ENCODE measurements around the gene GIMAP1.
A peak's percentile ranks its signal among the peaks of the same experiment; 100 is the strongest.

Gene GIMAP1

DNA sequence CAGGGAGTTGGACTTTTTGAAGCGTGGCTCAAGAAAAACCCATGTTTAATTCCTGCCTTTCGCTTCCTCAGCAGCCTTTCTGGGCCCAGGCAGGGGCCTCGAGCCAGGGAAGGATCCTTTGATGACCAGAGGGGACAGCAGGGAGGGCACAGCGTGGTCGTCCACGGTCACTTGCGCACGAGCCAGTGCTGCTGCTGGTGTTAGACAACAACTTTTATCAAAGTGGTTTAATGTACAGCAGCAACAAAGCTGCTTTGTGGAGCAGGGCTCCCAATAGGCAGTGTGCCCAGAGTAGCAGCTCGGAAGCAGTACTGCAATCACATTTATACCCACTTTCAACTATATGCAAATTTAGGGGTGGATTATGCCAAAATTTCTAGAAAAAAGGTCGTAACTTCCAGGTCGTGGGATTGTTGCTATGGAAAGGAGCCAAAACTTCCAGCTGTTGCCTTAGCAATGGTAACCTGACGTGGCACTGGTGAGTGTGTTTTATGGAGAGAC is 6.1 kb downstream of the GIMAP1 start:
- DNase-seq: no peak

DNA sequence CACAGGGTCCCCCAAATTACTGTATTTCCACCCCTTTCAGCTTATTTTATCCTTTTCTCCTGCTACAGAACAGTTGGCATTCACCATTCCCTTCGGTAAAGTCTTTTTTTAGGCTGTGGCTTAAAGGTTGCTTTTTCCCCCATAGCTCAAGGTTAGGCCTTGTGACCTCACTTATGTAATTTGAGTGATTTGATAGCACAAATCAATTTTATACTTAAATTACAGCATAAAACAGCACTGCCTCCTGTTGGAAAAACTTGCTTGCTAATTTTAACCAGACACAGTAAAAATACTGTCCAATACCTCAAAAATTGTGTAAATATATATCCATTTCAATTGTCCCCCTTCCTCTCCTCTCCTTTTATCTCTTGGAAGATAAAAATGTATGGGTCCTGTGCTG is 7.1 kb downstream of the GIMAP1 start:
- no peak for DNase-seq

DNA sequence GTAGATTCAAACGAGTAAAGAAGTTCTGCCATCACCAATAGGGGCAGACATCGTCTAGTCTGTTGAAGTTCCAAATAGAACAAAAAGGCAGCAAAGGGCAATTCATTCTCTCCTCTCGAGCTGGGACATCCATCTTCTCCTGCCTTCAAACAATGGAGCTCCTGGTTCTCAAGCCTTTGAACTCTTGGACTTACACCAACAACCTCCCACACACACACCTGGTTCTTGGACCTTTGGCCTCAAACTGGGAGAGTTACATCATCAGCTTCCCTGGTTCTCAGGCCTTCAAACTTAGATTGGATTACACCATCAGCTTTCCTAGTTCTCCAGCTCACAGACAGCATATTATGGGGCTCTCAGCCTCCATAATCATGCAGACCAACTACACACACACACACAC is 11.0 kb downstream of the GIMAP1 start:
- no peak for DNase-seq

DNA sequence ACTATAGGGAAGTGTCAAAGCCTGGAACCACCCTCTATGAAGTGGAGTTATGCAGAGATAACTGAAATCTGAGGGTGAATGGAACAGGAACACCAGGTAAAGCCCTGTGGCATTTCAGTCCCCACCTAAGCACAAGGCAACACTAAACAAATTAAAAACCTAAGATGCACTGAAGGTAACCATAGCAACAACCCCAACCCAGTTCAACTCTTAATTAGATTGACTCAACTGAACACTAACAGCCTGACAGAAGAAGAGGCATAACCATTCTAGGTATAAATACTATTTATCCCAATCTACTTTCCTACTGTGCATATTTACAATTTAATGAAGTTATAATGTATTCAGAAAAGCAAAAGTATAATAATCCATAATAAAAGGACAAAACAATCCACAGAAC is 11.6 kb downstream of the GIMAP1 start:
- DNase-seq: no peak

DNA sequence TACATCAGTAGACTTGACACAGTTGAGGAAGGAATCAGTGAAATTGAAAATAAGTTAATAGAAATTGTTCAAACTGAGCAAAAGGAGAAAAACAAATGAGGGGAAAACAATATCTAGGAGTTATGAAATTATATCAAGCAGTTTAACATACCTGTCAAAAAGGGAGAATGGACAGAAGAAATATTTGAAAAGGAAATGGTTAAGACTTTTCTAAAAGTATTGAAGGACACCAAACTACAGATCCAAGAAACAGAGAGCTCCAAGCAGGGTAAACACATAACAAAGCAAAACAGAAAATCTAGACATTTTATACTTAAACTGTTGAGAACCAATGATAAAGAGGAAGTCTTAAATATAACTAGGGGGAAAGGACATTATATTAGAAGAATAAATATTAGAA is 12.2 kb downstream of the GIMAP1 start:
- no peak for DNase-seq

DNA sequence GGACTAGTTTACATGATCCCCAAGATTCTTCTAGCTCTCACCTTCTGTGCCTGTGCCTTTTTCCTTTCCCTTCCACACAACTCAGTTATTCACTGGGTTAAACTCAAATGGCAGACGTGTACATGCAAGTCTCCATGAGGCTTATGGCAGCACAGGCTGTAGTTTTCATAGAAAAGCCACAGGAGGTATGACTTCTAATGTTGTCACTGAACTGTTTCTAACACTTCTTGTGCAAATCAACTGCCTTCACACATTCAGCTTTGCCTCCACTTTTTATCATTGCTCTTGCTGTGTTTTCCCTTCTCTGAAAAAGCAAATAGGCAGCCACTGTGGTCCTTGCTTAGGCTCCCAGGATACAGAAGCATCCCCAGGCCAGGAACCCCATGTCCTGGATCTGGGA is 15.5 kb downstream of the GIMAP1 start:
- DNase-seq: no peak

DNA sequence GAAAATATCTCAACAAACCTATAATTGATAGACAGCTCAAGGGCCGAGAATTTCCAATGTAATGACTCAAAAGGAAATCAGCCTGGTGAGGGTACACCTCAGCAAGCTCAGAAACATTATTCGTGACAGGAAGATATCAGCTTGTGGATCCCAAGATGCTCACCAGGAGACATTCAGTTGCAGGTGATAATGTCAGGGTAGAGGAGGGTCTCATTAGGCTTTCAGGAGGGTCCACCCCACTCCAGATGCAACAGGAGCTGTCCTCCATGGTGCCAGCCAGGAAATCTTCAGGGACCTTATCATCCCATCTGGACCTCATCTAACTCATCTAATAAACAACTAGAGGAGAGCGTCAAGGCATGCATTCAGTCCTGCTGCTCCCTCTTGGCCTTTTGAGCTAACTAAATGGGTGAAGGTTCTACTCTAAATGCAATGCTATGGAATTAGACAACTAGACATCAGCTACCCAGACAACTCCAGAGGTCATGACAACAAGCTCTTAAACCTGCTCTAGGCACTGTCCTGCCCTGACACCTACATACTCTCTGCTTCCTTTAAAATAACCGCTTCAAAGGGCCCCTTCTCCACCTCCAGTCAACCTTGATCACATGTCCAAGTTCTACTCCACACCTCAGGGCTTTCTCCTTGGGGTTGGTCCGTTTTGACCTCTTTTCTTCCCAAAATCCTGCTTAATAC is 16.5 kb downstream of the GIMAP1 start:
- no peak for DNase-seq

DNA sequence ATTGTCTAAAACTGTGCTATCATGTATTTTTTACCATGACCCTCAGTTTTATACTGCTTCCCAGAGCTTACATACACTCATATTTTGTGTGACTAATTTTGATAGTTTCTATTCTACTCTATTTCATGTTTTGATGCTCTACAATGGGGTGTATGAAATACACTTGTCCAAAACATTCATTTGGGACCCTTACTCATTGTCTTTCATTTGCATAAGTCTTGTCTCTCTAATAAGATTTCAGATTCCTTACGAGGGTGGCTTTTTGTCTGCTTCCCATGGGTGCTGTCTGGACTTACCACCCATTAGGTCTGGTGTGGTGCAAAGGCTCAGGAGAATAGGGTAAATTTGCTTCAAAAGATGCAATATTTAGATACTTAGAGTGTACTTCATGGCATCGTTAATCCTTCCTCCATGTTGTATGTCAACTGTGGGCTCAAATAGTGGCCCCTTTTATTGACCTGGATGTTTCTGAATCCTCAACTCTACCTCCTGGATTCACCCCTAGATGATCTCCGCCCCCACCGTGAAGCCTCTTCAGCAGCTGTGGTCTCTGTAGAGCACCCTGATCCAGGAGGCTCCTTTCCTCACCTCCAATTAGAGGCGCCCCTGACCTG is 17.2 kb downstream of the GIMAP1 start:
- no peak for DNase-seq

DNA sequence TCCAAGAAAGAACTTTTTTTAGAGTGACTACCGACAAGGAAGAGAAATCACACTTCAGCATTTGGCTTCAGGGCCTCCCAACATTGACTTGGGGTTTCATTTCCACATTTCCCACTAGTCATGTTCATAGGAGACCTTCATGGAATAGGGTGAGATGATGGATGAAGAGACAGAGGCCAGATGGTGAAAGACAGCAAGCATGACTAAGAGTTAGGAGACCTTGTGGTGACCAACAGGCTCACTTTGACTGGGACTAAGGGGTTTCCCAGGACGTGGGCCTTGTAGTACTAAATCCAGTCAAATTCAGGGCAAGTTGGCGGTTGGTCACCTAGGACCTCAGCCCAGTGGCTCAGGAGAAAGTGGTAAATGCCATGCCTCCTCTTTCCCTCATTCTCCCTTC is 17.8 kb downstream of the GIMAP1 start:
- no peak for DNase-seq

DNA sequence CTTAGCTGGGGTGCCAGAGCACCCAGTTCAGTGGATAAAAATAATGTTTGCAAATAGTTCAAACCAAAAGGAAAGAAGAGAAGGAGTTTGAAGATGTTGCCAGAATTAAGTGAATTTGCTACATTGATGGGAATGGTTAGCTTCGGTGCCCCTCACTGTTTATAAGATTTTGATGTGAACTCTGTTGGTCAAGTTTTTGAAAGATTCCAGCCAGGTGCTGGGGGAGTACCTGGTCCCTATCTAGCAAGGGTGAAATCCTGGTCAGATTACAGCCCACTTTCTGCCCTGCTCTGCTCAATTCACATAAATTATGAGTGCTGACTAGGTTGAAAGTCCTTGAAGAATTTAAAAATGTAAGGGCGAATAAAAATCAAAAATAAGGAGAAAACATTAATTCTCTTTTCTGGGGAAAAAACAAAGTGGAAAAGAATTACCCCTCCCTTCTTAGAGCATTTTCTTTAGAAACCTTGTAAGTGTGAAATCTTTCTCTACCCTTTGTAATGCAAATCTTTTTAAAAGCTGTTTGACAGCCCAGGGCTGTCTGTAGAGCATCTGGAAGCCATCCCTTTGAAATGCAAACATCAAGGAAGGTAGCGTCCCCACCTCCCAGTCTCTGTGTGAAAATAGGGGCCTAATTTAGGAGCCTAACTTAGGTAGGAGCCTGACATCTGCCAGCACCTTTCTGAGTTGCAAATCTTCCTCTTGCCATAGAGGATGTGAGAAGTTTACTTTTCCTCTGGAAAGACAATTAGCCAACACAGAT is 19.4 kb downstream of the GIMAP1 start:
- DNase-seq: no peak

DNA sequence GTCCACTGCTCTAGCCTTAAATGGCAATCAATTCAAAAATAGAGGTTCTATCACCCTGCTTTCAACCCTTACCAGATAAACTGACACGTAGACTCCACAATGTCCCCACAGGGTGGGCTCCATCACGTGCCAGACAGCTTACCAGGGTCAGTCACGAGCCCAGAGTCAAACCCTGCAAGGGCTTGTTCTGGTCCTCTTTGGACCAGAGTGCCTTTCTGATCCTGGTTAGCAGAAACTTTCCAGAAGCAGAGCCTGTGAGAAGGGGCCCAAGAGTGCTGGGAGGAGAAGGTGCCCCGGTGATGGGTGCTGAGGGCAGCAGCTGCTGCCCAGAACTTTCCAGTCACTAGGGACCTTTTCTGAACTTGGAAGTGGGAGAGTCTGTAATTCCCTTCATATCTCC is 20.5 kb downstream of the GIMAP1 start:
- DNase-seq: no peak

DNA sequence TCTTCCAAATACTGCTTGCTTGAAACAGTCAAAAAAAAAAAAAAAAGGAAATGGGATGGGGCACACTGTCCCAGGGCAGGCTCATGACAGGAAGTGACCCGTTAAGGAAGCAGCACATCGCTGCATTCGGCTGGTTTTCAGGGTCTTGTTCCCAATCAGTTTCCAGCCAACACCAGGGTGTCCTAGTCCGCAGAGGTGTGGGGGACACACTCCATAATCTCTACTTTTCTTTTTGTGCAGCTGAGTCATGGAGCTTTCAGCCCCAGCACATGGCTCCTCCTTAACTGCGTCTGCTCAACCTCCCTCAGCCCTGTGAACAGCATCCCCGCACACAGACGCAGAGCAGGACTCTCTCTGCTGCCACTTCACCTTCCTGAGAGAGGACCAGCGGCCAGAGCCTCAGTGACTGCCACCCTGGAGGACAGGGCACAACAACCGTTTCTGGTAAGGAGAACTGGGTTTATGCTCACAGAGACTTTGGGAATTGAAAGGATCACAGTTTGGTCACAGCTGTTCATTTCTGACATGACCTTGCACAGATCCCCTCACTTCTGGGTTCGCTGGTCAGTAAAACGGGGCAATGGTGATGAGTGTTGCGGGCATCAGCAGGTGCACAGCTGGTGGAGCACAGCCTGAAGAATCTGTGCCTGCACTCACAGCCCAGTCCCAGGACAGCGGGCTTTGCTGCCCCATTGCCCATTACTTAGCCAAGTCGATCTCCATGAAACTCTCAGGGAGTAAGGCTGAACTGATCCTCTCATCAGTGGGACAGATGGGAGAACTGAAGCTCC is 21.0 kb downstream of the GIMAP1 start, which contains the start of gene GIMAP5:
GIMAP5 (plus strand) TSS at position 154 of the 791 bp plus-strand sequence. CDS start 3,467 bp downstream, outside the sequence.
- DNase-seq: peak; percentile 4

DNA sequence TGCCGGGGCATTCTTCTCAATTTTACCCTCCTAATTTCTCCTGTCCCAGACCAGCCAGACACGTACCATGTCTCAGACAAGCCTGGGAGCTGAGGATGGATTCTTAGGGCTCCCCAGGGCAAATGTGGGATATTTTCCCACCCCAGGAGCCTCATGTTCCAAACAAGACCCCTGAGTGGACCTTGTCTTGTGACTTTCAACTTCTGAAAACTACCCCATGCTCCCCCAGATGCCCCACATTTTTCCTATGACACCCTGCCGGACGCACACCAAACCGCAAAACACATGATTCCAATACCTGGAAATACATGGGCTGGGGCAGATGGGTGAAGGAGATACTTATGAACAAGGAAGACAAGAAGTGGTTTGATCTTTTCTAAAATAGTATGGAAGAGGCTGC is 21.7 kb downstream of the GIMAP1 start:
- peak; percentile 28 for DNase-seq

DNA sequence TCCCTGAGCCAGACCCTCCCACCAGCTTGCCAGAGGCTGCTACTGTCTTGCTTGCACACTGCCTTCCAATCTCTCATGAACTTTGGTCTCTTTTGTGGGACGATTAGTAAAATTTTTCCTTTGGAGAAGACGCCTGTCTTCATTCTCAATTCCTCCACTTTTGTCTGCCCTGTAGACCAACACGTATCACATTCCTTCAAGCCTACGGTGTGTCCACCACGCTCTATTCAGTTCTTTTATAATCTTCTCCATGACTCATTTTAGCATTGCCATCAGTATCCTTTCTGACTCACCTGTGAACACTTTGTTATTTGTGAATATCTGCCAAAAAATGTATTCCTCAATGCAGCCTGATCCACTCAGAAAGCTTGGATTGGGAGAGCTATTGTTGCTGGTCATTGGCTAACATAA is 22.2 kb downstream of the GIMAP1 start:
- DNase-seq: no peak

DNA sequence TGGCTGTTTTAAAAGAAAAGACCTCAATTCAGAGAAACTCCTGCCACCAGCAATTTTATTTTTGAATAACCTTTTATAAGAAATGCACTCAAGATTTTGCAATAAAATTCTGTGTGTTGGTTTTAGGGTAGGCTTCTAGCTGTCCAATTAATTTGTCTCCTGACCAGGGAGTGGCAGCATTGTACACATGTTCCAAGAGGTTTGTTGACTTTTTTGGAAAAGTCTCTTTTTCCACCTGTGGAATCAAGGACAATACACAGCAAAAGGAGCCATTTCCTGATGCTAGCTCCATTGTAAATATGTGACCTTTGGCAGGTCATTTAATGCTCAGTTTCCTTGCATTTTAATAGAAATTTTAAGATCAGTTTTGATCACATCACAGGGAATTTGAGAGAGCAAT is 22.6 kb downstream of the GIMAP1 start:
- DNase-seq: peak; percentile 17

DNA sequence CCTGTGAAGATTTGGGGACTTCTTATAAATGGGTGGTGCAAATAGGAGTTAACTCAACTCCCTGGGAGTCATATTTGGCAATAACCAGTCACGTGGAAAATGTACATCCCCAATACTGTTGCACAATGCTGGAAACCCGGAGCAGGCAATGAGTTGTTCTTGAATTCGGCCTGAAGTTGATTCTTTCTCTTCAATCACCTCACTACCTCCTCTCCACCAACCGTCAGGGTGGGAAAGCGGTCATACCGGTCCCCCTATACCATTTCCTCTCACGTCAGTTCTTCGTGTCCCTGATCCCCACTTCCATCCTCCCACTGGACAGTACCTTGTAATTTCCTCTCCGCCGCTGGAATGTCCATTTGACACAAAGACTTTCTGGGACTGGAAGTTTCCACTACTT is 23.6 kb downstream of the GIMAP1 start:
- DNase-seq: no peak

DNA sequence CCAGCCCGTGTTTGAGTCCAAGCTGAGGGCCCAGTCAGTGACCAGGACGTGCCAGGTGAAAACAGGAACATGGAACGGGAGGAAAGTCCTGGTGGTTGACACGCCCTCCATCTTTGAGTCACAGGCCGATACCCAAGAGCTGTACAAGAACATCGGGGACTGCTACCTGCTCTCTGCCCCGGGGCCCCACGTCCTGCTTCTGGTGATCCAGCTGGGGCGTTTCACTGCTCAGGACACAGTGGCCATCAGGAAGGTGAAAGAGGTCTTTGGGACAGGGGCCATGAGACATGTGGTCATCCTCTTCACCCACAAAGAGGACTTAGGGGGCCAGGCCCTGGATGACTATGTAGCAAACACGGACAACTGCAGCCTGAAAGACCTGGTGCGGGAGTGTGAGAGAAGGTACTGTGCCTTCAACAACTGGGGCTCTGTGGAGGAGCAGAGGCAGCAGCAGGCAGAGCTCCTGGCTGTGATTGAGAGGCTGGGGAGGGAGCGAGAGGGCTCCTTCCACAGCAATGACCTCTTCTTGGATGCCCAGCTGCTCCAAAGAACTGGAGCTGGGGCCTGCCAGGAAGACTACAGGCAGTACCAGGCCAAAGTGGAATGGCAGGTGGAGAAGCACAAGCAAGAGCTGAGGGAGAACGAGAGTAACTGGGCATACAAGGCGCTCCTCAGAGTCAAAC is 26.0 kb downstream of the GIMAP1 start:
- no peak for DNase-seq

DNA sequence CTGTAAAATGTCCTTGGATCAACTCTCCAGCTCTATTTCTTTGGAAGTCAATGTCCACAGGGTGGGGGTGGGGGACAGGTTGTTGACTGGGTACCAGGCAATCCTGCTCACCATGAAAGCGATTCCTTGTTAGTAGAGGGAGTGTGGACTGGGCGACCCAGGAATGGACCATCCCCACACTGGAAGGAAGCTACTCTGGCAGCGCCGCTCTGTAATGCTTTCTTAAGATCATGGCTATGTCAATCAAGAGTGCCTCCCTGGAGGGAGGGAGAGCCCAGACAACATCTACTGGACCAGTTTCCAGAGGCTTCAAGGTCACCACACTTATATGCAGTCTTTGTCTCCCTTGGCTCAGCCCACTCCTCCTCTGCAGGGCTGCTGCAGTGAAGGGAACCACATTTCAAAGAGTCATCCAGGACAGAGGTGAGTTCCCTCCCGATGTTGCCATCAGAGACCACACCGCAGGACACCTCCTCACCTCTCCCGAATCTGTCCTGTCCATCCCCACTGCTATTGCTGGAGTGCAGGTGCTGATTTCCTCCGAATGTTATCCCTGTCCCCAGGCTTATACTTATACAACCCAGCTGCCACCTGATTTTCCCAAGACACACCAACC is 27.7 kb downstream of the GIMAP1 start:
- DNase-seq: no peak

DNA sequence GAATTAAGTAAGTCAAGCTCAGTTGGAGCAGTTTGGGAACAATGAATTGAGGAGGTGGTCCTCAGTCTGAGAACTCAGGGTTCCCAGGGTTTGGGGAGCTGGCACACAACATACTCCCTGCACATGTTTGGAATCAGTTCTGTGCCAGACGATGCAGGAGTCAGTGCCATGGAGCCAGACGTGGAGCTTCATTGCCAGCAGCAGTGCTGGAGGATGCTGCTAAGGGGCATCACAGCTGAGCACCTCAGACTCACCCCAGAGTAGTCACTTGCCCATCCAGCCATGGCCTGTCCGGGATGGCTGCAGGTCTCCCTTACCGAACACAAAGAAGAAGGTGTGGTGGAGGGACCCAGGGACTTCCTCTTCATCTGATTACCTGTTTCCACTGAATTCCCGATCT is 28.7 kb downstream of the GIMAP1 start:
- no peak for DNase-seq

DNA sequence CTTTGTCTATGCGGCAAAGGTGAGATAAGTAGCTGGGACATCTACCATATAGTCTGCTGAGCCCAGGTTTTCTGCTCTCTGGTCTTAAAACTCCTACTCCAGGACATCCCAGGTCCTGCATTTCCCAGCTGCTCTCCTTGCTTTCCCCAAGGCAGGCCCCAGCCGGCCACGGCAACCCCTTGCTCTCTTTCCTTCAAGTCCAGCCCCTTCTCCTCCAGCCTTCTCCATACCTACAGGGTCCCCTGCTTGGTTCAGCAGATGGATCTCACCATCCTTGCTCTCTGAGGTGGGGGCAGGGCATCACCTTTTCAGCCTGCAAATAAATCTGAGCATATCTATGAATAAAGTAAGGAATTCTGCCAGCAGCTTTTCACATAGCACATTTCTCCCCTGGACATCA is 29.5 kb downstream of the GIMAP1 start:
- DNase-seq: no peak

DNA sequence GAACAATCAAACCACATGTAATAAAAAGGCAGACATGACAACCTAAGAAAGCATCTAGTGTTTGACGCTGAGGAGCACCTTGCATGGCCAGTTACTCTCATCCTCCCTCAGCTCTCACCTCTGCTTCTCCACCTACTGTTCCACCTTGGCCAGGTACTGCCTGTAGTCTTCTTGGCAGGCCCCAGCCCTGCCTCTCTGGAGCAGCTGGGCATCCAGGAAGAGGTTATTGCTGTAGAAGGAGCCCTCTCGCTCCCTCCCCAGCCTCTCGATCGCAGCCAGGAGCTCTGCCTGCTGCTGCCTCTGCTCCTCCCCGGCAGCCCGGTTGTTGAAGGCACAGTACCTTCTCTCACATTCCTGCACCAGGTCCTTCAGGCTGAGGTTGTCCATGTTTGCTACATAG is 30.5 kb downstream of the GIMAP1 start:
- no peak for DNase-seq

DNA sequence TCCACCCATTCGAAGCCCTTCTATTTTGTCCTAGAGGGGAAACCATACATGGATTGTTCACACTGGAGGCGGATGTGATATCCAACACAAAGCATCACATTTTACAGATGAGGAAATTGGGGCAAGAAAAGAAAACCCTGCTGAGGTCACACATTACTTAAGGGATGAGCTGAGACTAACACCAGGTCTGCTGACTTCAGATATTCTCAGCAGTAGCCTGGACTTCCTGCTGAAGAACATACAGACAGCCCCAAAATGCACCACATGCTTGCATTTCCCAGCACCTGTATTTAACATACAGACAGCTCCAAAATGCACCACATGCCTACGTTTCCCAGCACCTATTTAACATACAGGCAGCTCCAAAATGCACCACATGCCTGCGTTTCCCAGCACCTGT is 32.0 kb downstream of the GIMAP1 start:
- DNase-seq: no peak
